ENCODE measurements around the gene RGS6.

The RGS6 gene

GRCh38 chr14:72614891-72615415 is 682.7 kb downstream of the RGS6 start:
- no peak for DNase-seq

GRCh38 chr14:72615451-72616121 is 683.4 kb downstream of the RGS6 start:
- DNase-seq, result no peak

All from NCI-H146 (cell line).